ENCODE data around the gene TRDMT1.

GRCh38 chr10:17202999-17203398, 1.5 kb upstream of the TRDMT1 start:
- no peak for TF ChIP-seq CTCF (IDR thresholded peaks at IDR 0.05; ENCODE audit: poor library complexity)
- no peak for TF ChIP-seq EZH2 (IDR thresholded peaks at IDR 0.05; ENCODE audit: borderline replicate concordance)
- no peak for TF ChIP-seq EZH2phosphoT487 (IDR thresholded peaks at IDR 0.05; ENCODE audit: low read depth, severe bottlenecking, unreplicated experiment)
